OCI-LY3 (cell line): Measurements from ENCODE around the gene CCDC85B.

Experiments
- EZH2phosphoT487 ChIP-seq: fragments of 200-600 bp; shearing (Covaris generic); IDR thresholded peaks from 2 replicates; pipeline ENCODE4 v1.6.1; 2018; ENCODE audit warnings: antibody characterized with exemption, mixed run types, low read depth
- TF ChIP-seq, protein P1 (sequence below): fragments of 200-600, 300-600 bp; sonication (generic); IDR thresholded peaks from 2 replicates; pipeline ENCODE4 v1.5.1; 2014; ENCODE audit warnings: antibody characterized with exemption, low read length, low read depth

DNA sequence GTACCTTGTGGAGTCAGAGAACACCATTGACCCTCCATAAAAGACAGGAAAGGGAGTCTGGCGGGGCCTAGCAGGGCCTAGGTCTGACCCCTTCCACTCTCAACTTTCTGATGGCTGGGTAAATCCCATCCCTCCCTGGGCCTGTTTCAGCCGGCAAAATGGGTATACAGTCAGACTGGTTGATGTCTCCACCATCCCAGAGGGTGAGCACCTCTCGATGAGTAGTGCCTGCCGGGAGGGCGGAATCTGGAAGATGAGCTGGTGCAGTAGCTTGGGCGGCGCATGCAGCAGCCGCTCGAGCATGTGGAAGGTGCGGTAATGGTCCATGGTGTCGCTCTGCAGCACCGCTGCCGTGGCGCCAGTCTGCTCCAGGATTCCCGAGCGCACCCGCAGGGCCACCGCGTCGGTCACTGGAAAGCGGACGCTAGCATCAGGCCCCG, 2.7 kb upstream of the CCDC85B start:
- TF ChIP-seq, protein P1, sequence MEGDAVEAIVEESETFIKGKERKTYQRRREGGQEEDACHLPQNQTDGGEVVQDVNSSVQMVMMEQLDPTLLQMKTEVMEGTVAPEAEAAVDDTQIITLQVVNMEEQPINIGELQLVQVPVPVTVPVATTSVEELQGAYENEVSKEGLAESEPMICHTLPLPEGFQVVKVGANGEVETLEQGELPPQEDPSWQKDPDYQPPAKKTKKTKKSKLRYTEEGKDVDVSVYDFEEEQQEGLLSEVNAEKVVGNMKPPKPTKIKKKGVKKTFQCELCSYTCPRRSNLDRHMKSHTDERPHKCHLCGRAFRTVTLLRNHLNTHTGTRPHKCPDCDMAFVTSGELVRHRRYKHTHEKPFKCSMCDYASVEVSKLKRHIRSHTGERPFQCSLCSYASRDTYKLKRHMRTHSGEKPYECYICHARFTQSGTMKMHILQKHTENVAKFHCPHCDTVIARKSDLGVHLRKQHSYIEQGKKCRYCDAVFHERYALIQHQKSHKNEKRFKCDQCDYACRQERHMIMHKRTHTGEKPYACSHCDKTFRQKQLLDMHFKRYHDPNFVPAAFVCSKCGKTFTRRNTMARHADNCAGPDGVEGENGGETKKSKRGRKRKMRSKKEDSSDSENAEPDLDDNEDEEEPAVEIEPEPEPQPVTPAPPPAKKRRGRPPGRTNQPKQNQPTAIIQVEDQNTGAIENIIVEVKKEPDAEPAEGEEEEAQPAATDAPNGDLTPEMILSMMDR: no peak
- TF ChIP-seq EZH2phosphoT487: no peak
